ENCODE data around the gene TRIM71.

GRCh38 chr3:32930161-32930560 lies 112.4 kb downstream of the TRIM71 start:
- TF ChIP-seq CTCF (optimal IDR thresholded peaks at IDR 0.05 in 1 of 3, IDR thresholded peaks at IDR 0.05 in 1 of 3, conservative IDR thresholded peaks at IDR 0.05 in 1 of 3; ENCODE audit: extremely low read depth in 1 of 3, insufficient read depth in 2 of 3, low read length in 3 of 3), result no peak
- TF ChIP-seq EZH2 (IDR thresholded peaks at IDR 0.05; ENCODE audit: low read length), result no peak

All from keratinocyte (primary cell).